ENCODE data around the gene TARM1.

TARM1 gene

DNA sequence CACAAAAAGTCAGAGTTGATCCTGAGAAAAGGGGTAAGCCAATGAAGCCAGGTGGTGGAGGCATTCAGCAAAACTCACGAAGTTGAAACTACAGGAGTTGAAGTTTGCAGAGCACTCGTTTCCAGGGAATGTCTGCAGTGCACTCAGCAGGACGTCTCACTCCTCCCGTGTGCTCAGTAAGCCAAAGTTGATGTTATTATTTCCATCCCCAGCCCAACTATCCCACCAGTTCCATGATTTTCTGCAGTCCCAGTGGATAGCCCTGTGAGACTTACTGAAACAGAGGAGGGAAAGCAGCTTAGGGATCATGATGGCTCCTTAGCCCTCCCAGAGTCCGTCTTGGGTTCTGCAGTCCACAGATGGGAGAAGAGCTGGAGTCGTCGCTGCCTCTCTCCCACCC lies at the start of gene TARM1:
Gene TARM1 (minus strand): TSS at position 334 of the 400 bp plus-strand sequence. CDS start 25 bp downstream, at position 309.
- Histone ChIP-seq H3K36me3 (ENCODE audit: control insufficient read depth, low read depth, low read length) (no peaks in the 10 kb centered on the region), H3K4me1 (ENCODE audit: control insufficient read depth, low read depth, low read length) (no peaks in the 10 kb centered on the region), H3K9me3 (ENCODE audit: control insufficient read depth, low read depth, low read length) (no peaks in the 10 kb centered on the region), H3K27ac (ENCODE audit: low read length) (no peak within 1 kb of the TSS), H3K4me3 (ENCODE audit: low read length) (no peak within 1 kb of the TSS), H3K27me3 (ENCODE audit: control insufficient read depth, insufficient read depth, low read length) (no peaks in the 10 kb centered on the region), H3K9ac (ENCODE audit: low read length) (no peak within 1 kb of the TSS)

DNA sequence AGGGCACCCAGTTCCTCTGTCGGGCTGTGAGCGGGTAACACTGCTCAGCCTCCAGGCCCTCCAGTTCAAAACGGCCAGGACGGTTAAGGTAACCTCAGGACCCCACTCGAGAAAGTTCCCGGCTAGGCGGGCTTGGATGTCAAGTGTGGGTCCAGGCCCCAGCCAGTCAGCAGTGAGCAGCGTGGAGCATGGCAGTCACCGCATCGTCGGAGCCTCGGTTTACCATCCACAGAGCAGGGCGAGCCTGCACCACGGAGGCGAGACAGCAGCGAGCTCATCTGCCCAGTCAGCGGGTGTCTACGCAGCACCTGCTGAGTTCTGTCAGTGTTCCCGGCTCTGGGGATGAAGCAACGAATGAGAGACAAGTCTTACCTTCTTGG lies 48.4 kb upstream of the TARM1 start:
- H3K36me3 ChIP-seq (ENCODE audit: control insufficient read depth, low read depth, low read length), result peaks cover 54% of the 10 kb centered on the region
- no peak overlapping the region for H3K27ac ChIP-seq (ENCODE audit: low read length)
- no peaks in the 10 kb centered on the region for H3K27me3 ChIP-seq (ENCODE audit: control insufficient read depth, insufficient read depth, low read length)
- no peak overlapping the region for H3K9ac ChIP-seq (ENCODE audit: low read length)
- H3K4me1 ChIP-seq (ENCODE audit: control insufficient read depth, low read depth, low read length), result no peaks in the 10 kb centered on the region
- no peak overlapping the region for H3K4me3 ChIP-seq (ENCODE audit: low read length)
- H3K9me3 ChIP-seq (ENCODE audit: control insufficient read depth, low read depth, low read length), result no peaks in the 10 kb centered on the region

DNA sequence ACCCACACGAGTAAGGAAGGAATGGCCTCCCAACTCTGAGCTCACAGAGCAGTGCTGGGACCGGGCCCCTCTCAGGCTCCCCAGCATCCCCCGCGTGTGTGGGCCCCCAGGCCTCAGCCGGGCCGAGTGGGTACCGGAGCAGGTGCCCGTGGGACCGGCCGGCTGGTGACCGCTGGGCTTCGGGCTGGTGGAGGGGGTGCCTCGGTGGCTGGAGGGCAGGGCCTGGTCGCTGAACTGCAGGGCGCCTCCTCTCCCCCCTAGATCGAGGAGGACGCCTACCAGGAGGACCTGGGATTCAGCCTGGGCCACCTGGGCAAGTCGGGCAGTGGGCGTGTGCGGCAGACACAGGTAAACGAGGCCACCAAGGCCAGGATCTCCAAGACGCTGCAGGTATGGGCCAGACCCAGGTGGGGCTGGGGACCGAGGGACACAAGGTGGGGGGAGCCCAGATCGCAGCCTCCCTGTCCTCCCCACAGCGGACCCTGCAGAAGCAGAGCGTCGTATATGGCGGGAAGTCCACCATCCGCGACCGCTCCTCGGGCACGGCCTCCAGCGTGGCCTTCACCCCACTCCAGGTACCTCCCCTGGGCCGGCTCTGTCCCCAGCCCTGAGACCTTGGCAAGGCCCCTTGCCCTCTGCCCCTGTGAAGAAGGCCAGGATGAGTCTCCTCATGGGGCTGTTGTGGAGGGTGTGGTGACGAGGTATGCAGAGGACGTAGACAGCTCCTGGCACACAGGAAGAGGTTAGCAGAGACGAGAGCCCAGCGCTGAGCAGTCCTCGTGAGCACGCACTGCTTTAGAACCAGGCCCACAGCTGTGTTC lies 47.8 kb upstream of the TARM1 start:
- Histone ChIP-seq H3K9ac (ENCODE audit: low read length) (no peak overlapping the region), H3K27me3 (ENCODE audit: control insufficient read depth, insufficient read depth, low read length) (no peaks in the 10 kb centered on the region), H3K9me3 (ENCODE audit: control insufficient read depth, low read depth, low read length) (no peaks in the 10 kb centered on the region), H3K27ac (ENCODE audit: low read length) (no peak overlapping the region), H3K4me3 (ENCODE audit: low read length) (no peak overlapping the region), H3K36me3 (ENCODE audit: control insufficient read depth, low read depth, low read length) (peaks cover 60% of the 10 kb centered on the region), H3K4me1 (ENCODE audit: control insufficient read depth, low read depth, low read length) (no peaks in the 10 kb centered on the region)

DNA sequence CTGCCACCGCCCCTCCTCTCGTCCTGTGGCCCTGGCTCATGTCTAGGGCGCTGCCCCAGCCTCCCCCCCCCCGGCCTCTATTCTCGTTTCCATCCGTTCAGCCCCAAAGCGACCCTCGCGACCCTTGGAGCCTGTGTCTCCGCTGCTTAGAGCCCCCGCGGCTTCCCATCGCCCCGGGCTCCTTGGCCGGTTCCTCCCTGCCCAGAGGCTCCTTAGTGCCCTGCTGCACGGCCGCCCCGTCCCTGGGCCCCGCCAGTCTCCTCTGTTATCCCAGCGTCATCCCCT lies 47.2 kb upstream of the TARM1 start:
- Histone ChIP-seq H3K27me3 (ENCODE audit: control insufficient read depth, insufficient read depth, low read length) (no peaks in the 10 kb centered on the region), H3K36me3 (ENCODE audit: control insufficient read depth, low read depth, low read length) (peaks cover 67% of the 10 kb centered on the region), H3K4me3 (ENCODE audit: low read length) (no peak overlapping the region), H3K9me3 (ENCODE audit: control insufficient read depth, low read depth, low read length) (no peaks in the 10 kb centered on the region), H3K4me1 (ENCODE audit: control insufficient read depth, low read depth, low read length) (no peaks in the 10 kb centered on the region), H3K27ac (ENCODE audit: low read length) (no peak overlapping the region), H3K9ac (ENCODE audit: low read length) (no peak overlapping the region)

DNA sequence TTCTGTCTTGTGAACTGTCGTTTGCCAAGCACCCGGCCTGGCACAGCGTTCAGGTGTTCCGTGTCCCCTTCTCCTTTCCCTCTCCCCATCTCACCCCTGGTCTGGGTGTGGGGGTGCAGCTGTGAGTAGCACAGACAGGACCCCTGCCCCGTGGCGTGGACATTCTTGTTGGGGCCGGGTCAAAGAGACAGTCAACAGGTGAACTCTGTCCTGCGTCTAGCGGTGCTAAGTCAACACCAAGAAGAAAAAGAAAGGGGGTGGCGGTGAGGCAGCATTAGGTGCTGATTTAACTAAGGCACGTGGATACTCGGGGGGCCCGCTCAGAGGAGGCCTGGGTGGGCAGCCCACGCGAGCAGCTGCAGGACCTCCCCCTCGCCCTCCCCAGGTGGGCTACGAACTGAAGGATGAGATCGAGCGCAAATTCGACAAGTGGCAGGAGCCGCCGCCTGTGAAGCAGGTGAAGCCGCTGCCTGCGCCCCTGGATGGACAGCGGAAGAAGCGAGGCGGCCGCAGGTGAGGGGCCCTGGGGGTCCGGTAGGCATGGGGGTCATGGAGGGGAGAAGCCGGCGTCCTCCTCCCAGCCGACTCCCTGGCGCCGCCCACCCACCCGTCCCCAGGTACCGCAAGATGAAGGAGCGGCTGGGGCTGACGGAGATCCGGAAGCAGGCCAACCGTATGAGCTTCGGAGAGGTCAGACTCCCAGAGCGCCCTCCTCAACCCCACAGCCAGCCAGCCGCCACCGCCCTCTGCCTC lies 46.7 kb upstream of the TARM1 start:
- H3K9ac ChIP-seq (ENCODE audit: low read length), result no peak overlapping the region
- H3K27me3 ChIP-seq (ENCODE audit: control insufficient read depth, insufficient read depth, low read length), result no peaks in the 10 kb centered on the region
- H3K36me3 ChIP-seq (ENCODE audit: control insufficient read depth, low read depth, low read length), result peaks cover 72% of the 10 kb centered on the region
- H3K4me1 ChIP-seq (ENCODE audit: control insufficient read depth, low read depth, low read length), result no peaks in the 10 kb centered on the region
- H3K4me3 ChIP-seq (ENCODE audit: low read length), result no peak overlapping the region
- no peak overlapping the region for H3K27ac ChIP-seq (ENCODE audit: low read length)
- no peaks in the 10 kb centered on the region for H3K9me3 ChIP-seq (ENCODE audit: control insufficient read depth, low read depth, low read length)

DNA sequence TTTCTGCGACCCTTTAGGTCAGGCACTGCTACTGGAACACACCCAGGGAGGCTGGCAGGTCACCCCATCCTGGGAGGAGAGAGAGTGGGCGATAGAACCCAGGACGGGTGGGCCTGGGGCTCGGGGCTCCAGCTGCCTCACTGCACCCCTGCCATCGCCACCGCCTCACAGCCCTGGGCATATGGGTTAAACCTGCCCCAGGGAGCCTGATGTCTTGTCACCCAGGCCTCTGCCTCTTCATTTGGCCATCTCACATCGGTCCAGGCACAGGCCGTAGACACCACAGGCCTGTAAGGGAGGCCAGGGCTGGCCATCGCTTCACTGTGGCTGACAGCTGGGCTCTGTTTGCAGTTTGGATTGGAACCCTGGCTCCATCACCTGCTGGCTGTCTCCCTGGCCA lies 44.5 kb upstream of the TARM1 start:
- no peak overlapping the region for H3K9ac ChIP-seq (ENCODE audit: low read length)
- no peaks in the 10 kb centered on the region for H3K9me3 ChIP-seq (ENCODE audit: control insufficient read depth, low read depth, low read length)
- no peaks in the 10 kb centered on the region for H3K27me3 ChIP-seq (ENCODE audit: control insufficient read depth, insufficient read depth, low read length)
- H3K27ac ChIP-seq (ENCODE audit: low read length), result no peak overlapping the region
- no peaks in the 10 kb centered on the region for H3K4me1 ChIP-seq (ENCODE audit: control insufficient read depth, low read depth, low read length)
- H3K36me3 ChIP-seq (ENCODE audit: control insufficient read depth, low read depth, low read length), result peaks cover 74% of the 10 kb centered on the region
- H3K4me3 ChIP-seq (ENCODE audit: low read length), result no peak overlapping the region

DNA sequence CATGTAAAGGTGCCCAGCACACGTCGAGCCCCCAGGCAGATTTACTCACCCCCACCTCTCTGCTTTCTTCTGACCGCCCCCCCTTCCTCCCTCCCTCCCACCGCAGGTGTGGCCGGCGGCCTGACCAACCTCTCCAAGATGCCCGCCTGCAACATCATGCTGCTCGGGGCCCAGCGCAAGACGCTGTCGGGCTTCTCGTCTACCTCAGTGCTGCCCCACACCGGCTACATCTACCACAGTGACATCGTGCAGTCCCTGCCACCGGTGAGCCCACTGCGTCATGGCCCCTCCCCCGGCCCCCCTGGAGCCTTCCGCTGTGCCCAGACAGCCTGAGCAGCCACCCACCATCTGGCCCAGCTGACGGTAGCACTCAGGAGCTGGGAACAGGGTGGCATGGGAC lies 43.2 kb upstream of the TARM1 start:
- Histone ChIP-seq H3K4me3 (ENCODE audit: low read length) (no peak overlapping the region), H3K27ac (ENCODE audit: low read length) (no peak overlapping the region), H3K36me3 (ENCODE audit: control insufficient read depth, low read depth, low read length) (peaks cover 75% of the 10 kb centered on the region), H3K27me3 (ENCODE audit: control insufficient read depth, insufficient read depth, low read length) (no peaks in the 10 kb centered on the region), H3K9ac (ENCODE audit: low read length) (no peak overlapping the region), H3K4me1 (ENCODE audit: control insufficient read depth, low read depth, low read length) (no peaks in the 10 kb centered on the region), H3K9me3 (ENCODE audit: control insufficient read depth, low read depth, low read length) (no peaks in the 10 kb centered on the region)

DNA sequence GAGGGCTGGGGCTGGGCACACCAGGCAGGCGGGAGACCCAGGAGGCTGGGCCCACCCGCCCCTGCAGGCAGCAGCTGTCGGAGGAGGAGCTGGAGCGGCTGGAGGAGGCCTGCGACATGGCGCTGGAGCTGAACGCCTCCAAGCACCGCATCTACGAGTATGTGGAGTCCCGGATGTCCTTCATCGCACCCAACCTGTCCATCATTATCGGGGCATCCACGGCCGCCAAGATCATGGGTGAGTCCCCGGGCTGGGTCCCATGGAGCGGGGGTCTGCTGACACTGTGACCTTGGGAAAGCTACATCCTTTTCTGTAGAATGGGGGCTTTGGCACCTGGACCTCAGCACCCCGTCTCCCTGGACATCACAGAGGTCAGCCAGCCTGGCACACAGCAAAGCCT lies 42.5 kb upstream of the TARM1 start:
- Histone ChIP-seq H3K27ac (ENCODE audit: low read length) (no peak overlapping the region), H3K9ac (ENCODE audit: low read length) (no peak overlapping the region), H3K27me3 (ENCODE audit: control insufficient read depth, insufficient read depth, low read length) (no peaks in the 10 kb centered on the region), H3K4me3 (ENCODE audit: low read length) (no peak overlapping the region), H3K4me1 (ENCODE audit: control insufficient read depth, low read depth, low read length) (no peaks in the 10 kb centered on the region), H3K9me3 (ENCODE audit: control insufficient read depth, low read depth, low read length) (no peaks in the 10 kb centered on the region), H3K36me3 (ENCODE audit: control insufficient read depth, low read depth, low read length) (peaks cover 74% of the 10 kb centered on the region)

DNA sequence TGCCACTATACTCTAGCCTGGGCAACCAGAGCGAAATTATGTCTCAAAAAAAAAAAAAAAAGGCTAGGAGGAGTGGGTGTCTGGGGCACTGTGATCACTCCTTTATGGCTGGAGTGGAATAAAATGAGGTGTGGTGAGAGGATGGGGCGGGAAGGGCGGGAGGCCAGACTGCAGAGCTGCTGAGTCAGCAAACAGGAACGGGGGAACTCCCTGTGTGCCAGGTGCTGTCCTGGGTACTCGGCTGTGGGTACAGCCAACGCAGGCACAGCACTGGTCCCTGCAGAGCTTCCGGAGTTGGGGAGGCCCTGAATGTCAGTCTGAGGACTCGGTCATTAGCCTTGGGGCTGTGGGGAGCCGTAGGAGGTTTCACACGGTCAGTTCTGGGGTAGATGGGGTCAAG lies 40.1 kb upstream of the TARM1 start:
- no peak overlapping the region for H3K4me3 ChIP-seq (ENCODE audit: low read length)
- no peak overlapping the region for H3K27ac ChIP-seq (ENCODE audit: low read length)
- H3K9me3 ChIP-seq (ENCODE audit: control insufficient read depth, low read depth, low read length), result no peaks in the 10 kb centered on the region
- no peak overlapping the region for H3K9ac ChIP-seq (ENCODE audit: low read length)
- H3K36me3 ChIP-seq (ENCODE audit: control insufficient read depth, low read depth, low read length), result peaks cover 61% of the 10 kb centered on the region
- H3K27me3 ChIP-seq (ENCODE audit: control insufficient read depth, insufficient read depth, low read length), result no peaks in the 10 kb centered on the region
- no peaks in the 10 kb centered on the region for H3K4me1 ChIP-seq (ENCODE audit: control insufficient read depth, low read depth, low read length)

DNA sequence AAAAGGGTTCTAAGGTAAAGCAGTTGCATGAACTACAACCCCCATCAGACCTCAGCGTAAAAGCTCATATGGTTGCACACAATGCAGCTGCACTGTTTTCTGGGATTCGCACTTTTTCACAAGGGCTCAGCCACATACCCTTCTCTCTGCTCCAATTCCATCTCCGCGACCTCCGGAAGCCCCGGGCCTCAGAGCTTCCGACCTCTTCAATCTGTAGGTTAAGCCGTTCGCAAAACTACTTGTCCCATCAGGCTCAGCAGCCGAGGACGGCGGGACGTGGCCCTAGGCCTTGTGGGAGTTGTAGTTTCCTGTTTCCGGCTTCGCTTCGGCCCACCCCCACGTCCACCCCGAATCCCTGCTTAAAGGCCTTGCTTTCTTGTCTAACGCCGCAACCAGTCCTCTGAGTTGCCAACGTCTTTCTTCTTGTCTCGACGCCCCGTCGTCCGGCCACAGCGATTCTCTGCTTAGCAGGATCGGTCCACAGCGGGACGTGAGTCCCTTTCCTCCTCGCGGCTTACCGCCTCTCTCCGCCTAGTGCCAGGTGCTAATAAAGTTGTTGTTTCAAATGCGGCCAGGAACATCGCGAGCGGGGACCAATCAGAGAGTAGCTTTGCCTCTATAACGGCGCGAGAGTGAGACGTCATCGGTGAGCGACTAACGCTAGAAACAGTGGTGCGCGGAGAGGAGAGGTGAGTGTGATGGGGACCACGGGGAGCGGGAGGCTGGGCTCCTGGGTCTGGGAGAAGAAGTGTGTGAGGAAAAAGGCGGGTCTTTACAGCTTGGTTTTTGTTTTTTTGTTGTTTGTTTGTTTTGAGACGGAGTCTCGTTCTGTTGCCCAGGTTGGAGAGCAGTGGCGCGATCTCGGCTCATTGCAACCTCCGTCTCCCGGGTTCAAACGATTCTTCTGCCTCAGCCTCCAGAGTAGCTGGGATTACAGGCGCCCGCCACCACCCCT lies 34.2 kb upstream of the TARM1 start, which contains the start of the genes PRPF31 and TFPT:
Gene PRPF31 (plus strand): TSS at position 646 of the 955 bp plus-strand sequence. CDS start 2,525 bp downstream, outside the sequence.
Gene TFPT (minus strand): TSS at position 549 of the 955 bp plus-strand sequence. CDS start 388 bp downstream, at position 161.
- H3K4me3 ChIP-seq (ENCODE audit: low read length), result peak within 1 kb of the TSS; percentile 81
- H3K4me1 ChIP-seq (ENCODE audit: control insufficient read depth, low read depth, low read length), result no peaks in the 10 kb centered on the region
- H3K27ac ChIP-seq (ENCODE audit: low read length), result peak within 1 kb of the TSS; percentile 83
- peak within 1 kb of the TSS; percentile 80 for H3K9ac ChIP-seq (ENCODE audit: low read length)
- H3K36me3 ChIP-seq (ENCODE audit: control insufficient read depth, low read depth, low read length), result peaks cover 26% of the 10 kb centered on the region
- H3K9me3 ChIP-seq (ENCODE audit: control insufficient read depth, low read depth, low read length), result no peaks in the 10 kb centered on the region
- H3K27me3 ChIP-seq (ENCODE audit: control insufficient read depth, insufficient read depth, low read length), result no peaks in the 10 kb centered on the region

Data from iPS-18a (cell line).